ENCODE data around the gene KCNAB3. TPM values are rescaled to one million over a fixed set of nuclear protein-coding genes. Genes with fewer than 3 reads are reported as not detected.
"Not testable (repeated sequence)": the region's sequence is repeated elsewhere in the genome, so short reads cannot be mapped to it uniquely, and the experiment has no call there.

The KCNAB3 gene
- total RNA-seq, 8 experiments from 2014 or later = 0.25 to 17.2 (median 1.9) TPM

DNA sequence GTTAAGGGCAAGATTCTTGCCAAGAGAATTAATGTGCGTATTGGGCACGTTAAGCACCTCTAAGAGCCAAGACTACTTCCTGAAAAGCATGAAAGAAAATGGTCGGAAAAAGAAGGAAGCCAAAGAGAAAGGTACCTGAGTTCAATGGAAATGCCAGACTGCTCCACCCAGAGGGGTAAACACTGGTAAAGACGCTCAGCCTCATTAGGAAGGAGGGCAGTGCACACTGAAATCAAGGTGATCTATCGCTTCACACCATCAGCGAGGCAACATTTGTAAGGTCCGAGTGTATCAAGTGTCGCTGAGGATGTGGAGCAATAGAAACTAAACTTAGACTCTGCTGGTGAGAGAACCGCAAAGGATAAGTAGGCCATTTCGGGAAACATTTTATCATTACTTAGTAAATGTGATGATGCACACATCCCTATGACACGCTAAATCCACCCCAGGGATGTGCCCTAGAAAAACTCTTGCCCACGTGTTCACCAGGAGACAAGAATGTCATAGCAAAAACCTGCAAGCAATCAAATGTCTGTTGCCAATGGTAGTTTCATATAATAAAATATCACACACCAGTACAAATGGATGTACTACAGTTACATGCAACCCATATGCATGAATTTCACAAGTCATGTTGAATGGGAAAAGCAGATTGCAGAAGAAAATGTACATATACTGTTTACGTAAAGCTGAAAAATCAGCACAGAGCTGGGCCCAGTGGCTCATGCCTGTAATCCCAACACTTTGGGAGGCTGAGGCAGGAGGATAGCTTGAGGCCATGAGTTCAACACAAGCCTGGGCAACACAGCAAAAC is 26.0 kb upstream of the KCNAB3 start:
- no peak overlapping the region for H3K27ac ChIP-seq
- in situ Hi-C loops (cut with MboI; ENCODE audit: low pct_unique_long_range_greater_than_20kb in 2 of 9, low sequenced_read_pairs in 9 of 9, unreplicated experiment in 9 of 9) = no loop called here
- WGBS, 10 experiments = 40 to 100% (median 73%) methylated on average over 1 to 11 of the region's 13 CpGs; no CpG with 5 or more reads in 1 of the 10 experiments
- no peak overlapping the region for H3K4me3 ChIP-seq
- ATAC-seq (replicated peaks in 6 of 8) = peak in 3 of 8 experiments; percentile 67 to 84 (median 68)
- H3K4me1 ChIP-seq (replicated peaks in 1 of 2) = no peaks in the 10 kb centered on the region

GRCh38 chr17:7953266-7953665 is 23.6 kb upstream of the KCNAB3 start:
- ATAC-seq (replicated peaks in 6 of 8); H3K4me3 ChIP-seq; H3K4me1 ChIP-seq (replicated peaks in 1 of 2); H3K27ac ChIP-seq; in situ Hi-C loops (cut with MboI; ENCODE audit: low pct_unique_long_range_greater_than_20kb in 2 of 9, low sequenced_read_pairs in 9 of 9, unreplicated experiment in 9 of 9): not testable (repeated sequence)
- WGBS, 10 experiments = 80 to 95% (median 87%) methylated on average over 3 to 9 of the region's 13 CpGs; no CpG with 5 or more reads in 2 of the 10 experiments

DNA sequence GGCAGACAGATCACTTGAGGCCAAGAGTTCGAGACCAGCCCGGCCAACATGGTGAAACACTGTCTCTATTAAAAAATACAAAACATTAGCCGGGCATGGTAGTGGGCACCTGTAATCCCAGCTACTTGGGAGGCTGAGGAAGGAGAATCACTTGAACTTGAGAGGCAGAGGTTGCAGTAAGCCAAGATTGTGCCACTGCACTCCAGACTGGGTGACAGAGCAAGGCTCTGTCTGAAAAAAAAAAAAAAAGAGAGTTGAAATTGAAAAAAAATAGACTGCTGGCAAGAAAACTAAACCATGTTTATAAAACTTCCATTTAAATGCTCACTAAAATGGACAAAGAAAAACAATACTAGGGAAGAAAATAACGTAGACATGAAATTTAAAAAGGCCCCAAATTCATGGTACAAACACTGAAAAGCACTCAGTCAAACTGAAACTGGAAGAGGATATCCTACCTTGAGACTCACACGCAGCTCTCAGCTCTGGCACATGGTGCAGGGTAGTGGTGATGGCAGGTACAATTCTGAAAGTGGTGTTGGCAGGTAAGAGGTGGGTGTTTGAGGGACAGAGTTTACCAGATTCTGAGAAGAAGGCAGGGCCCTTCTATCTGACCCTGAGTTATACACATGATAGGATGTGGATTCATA is 21.6 kb upstream of the KCNAB3 start:
- Histone ChIP-seq H3K4me3 (no peak overlapping the region), H3K4me1 (replicated peaks in 1 of 2) (no peaks in the 10 kb centered on the region), H3K27ac (no peak overlapping the region)
- 11 to 92% (median 64%) methylated on average over 1 to 5 of the region's 5 CpGs; no CpG with 5 or more reads in 2 of the 10 experiments for WGBS, 10 experiments
- in situ Hi-C loops (cut with MboI; ENCODE audit: low pct_unique_long_range_greater_than_20kb in 2 of 9, low sequenced_read_pairs in 9 of 9, unreplicated experiment in 9 of 9) = no loop called here
- ATAC-seq (replicated peaks in 6 of 8) = no peak

GRCh38 chr17:7950578-7950977 is 20.9 kb upstream of the KCNAB3 start:
- H3K27ac ChIP-seq = no peak overlapping the region
- WGBS, 10 experiments = 33 to 100% (median 71%) methylated on average over 1 to 3 of the region's 3 CpGs; no CpG with 5 or more reads in 1 of the 10 experiments
- ATAC-seq (replicated peaks in 6 of 8) = no peak
- in situ Hi-C loops (cut with MboI; ENCODE audit: low pct_unique_long_range_greater_than_20kb in 2 of 9, low sequenced_read_pairs in 9 of 9, unreplicated experiment in 9 of 9) = no loop called here
- H3K4me1 ChIP-seq (replicated peaks in 1 of 2) = no peaks in the 10 kb centered on the region
- no peak overlapping the region for H3K4me3 ChIP-seq

DNA sequence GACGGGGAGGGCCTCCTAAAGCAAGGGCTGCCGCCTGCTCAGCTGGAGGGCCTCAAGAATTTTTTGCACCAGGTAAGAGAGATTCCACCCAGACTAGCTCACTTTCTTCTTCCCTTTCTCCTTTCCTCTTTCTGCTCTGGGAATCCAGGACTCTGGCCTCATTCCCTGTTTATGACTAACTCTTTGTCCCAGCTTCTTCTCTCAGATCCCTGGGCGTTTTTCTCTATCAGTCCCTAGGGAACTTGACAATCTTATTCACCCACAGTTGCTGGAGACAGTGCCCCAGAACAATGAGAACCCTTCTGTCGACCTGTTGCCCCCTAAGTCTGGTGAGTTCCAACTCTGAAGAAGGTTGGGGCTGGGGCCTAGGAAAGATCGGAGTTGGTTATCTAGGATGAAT is 18.0 kb upstream of the KCNAB3 start:
- H3K4me3 ChIP-seq = no peak overlapping the region
- 39 to 100% (median 88%) methylated on average over 2 to 5 of the region's 5 CpGs; no CpG with 5 or more reads in 1 of the 10 experiments for WGBS, 10 experiments
- ATAC-seq (replicated peaks in 6 of 8) = no peak

DNA sequence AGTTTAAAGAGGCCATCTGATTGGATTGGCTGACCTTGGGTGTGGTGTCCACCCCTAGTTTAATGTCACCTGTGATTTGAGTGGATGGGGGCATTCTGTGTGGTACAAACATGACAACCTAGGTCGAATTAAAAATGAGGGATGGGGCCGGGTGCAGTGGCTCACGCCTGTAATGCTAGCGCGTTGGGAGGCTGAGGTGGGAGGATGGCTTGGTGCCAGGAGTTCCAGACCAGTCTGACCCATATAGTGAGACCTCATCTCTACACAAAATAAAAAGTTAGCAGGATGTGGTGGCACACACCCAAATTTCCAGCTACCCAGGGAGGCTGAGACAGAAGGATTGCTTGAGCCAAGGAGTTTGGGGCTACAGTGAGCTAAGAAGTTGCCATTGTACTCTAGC is 16.8 kb upstream of the KCNAB3 start:
- in situ Hi-C loops (cut with MboI; ENCODE audit: low pct_unique_long_range_greater_than_20kb in 2 of 9, low sequenced_read_pairs in 9 of 9, unreplicated experiment in 9 of 9) = no loop called here
- Histone ChIP-seq H3K27ac (no peak overlapping the region), H3K4me1 (replicated peaks in 1 of 2) (no peaks in the 10 kb centered on the region), H3K4me3 (no peak overlapping the region)
- no peak for ATAC-seq (replicated peaks in 6 of 8)
- 60 to 100% (median 94%) methylated on average over 1 to 5 of the region's 5 CpGs; no CpG with 5 or more reads in 4 of the 10 experiments for WGBS, 10 experiments

More for the DNA sequence above, 18.0 kb upstream of the KCNAB3 start:
- H3K4me1 ChIP-seq (replicated peaks in 1 of 2) = no peaks in the 10 kb centered on the region
- no peak overlapping the region for H3K27ac ChIP-seq
- in situ Hi-C loops (cut with MboI; ENCODE audit: low pct_unique_long_range_greater_than_20kb in 2 of 9, low sequenced_read_pairs in 9 of 9, unreplicated experiment in 9 of 9) = no loop called here

GRCh38 chr17:7945651-7946050 is 16.0 kb upstream of the KCNAB3 start:
- H3K27ac ChIP-seq = no peak overlapping the region
- WGBS, 10 experiments = 60 to 100% (median 95%) methylated on average over 1 to 5 of the region's 7 CpGs; no CpG with 5 or more reads in 5 of the 10 experiments
- no peaks in the 10 kb centered on the region for H3K4me1 ChIP-seq (replicated peaks in 1 of 2)
- ATAC-seq (replicated peaks in 6 of 8) = no peak
- no peak overlapping the region for H3K4me3 ChIP-seq
- in situ Hi-C loops (cut with MboI; ENCODE audit: low pct_unique_long_range_greater_than_20kb in 2 of 9, low sequenced_read_pairs in 9 of 9, unreplicated experiment in 9 of 9) = no loop called here

GRCh38 chr17:7944326-7944725 is 14.7 kb upstream of the KCNAB3 start:
- H3K27ac ChIP-seq = no peak overlapping the region
- no peak overlapping the region for H3K4me3 ChIP-seq
- in situ Hi-C loops (cut with MboI; ENCODE audit: low pct_unique_long_range_greater_than_20kb in 2 of 9, low sequenced_read_pairs in 9 of 9, unreplicated experiment in 9 of 9) = no loop called here
- no peaks in the 10 kb centered on the region for H3K4me1 ChIP-seq (replicated peaks in 1 of 2)
- WGBS, 10 experiments = 89 to 100% (median 100%) methylated on average over 1 to 8 of the region's 9 CpGs; no CpG with 5 or more reads in 3 of the 10 experiments
- ATAC-seq (replicated peaks in 6 of 8) = no peak

DNA sequence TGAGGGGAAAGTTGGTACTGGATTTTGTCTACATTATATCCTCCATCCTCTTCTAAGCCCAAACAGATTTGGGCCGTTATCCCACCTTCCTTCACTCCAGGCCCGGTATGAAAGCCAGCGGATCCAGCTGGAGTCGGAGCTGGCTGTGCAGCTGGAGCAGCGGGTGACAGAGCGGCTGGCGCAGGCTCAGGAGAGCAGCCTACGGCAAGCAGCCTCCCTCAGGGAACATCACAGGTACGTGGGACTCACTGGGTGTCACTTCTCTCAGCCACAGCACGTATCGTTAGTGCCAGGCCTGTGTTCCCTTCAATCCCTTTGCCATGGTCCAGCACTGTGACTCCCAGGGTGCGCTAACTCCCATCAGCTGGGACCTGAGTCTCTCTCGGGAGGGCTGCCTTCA is 13.6 kb upstream of the KCNAB3 start:
- in situ Hi-C loops (cut with MboI; ENCODE audit: low pct_unique_long_range_greater_than_20kb in 2 of 9, low sequenced_read_pairs in 9 of 9, unreplicated experiment in 9 of 9) = no loop called here
- no peak overlapping the region for H3K4me3 ChIP-seq
- H3K4me1 ChIP-seq (replicated peaks in 1 of 2) = no peaks in the 10 kb centered on the region
- ATAC-seq (replicated peaks in 6 of 8) = no peak
- H3K27ac ChIP-seq = no peak overlapping the region
- WGBS, 10 experiments = 50 to 100% (median 98%) methylated on average over 1 to 8 of the region's 13 CpGs; no CpG with 5 or more reads in 5 of the 10 experiments

DNA sequence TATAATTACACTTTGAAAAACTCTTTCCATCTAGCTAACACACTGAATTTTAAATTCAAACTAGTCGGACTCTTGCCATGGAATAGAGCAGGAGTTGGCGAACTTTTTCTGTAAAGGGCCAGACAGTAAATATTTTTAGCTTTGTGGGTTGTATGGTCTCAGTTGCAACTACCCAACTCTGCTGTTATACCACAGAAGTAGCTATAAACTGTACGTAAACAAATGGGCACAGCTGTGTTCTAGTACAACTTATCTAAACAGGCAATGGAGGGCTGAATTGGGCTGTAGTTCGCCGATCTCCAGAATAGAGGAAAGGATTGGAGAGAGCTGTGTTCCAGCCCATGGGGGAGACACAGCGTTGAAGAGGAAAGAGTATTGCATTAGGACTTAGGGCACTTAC is 11.1 kb upstream of the KCNAB3 start:
- no peaks in the 10 kb centered on the region for H3K4me1 ChIP-seq (replicated peaks in 1 of 2)
- H3K4me3 ChIP-seq = no peak overlapping the region
- in situ Hi-C loops (cut with MboI; ENCODE audit: low pct_unique_long_range_greater_than_20kb in 2 of 9, low sequenced_read_pairs in 9 of 9, unreplicated experiment in 9 of 9) = no loop called here
- ATAC-seq (replicated peaks in 6 of 8) = no peak
- no peak overlapping the region for H3K27ac ChIP-seq
- 84 to 100% (median 97%) methylated on average over 1 to 6 of the region's 6 CpGs for WGBS, 10 experiments

- no peak for ATAC-seq (replicated peaks in 6 of 8)
- Histone ChIP-seq H3K4me3 (no peak overlapping the region), H3K4me1 (replicated peaks in 1 of 2) (no peaks in the 10 kb centered on the region), H3K27ac (no peak overlapping the region)
- WGBS, 10 experiments = 80 to 100% (median 100%) methylated on average over 1 to 3 of the region's 4 CpGs; no CpG with 5 or more reads in 3 of the 10 experiments
- in situ Hi-C loops (cut with MboI; ENCODE audit: low pct_unique_long_range_greater_than_20kb in 2 of 9, low sequenced_read_pairs in 9 of 9, unreplicated experiment in 9 of 9) = no loop called here
These were observed 10.4 kb upstream of the KCNAB3 start for GRCh38 chr17:7940034-7940433.

GRCh38 chr17:7935859-7936258 is 6.2 kb upstream of the KCNAB3 start:
- Histone ChIP-seq H3K4me1 (replicated peaks in 1 of 2) (peaks cover 15 to 19% of the 10 kb centered on the region in 2 donors), H3K4me3 (no peak overlapping the region), H3K27ac (no peak overlapping the region)
- no peak for ATAC-seq (replicated peaks in 6 of 8)
- in situ Hi-C loops (cut with MboI; ENCODE audit: low pct_unique_long_range_greater_than_20kb in 2 of 9, low sequenced_read_pairs in 9 of 9, unreplicated experiment in 9 of 9) = no loop called here

GRCh38 chr17:7932949-7933348 is 3.3 kb upstream of the KCNAB3 start:
- Histone ChIP-seq H3K27ac (no peak overlapping the region), H3K4me1 (replicated peaks in 1 of 2) (peaks cover 27% of the 10 kb centered on the region in 2 donors), H3K4me3 (peak overlapping the region; percentile 59 to 96 (median 63))
- in situ Hi-C loops (cut with MboI; ENCODE audit: low pct_unique_long_range_greater_than_20kb in 2 of 9, low sequenced_read_pairs in 9 of 9, unreplicated experiment in 9 of 9) = no loop called here
- 0 to 10% (median 4%) methylated on average over 1 to 16 of the region's 16 CpGs; no CpG with 5 or more reads in 2 of the 10 experiments for WGBS, 10 experiments
- peak in 7 of 8 experiments; percentile 4 to 47 (median 26) for ATAC-seq (replicated peaks in 6 of 8)
